ENCODE measurements around the gene TOMM40L.

Gene TOMM40L

DNA sequence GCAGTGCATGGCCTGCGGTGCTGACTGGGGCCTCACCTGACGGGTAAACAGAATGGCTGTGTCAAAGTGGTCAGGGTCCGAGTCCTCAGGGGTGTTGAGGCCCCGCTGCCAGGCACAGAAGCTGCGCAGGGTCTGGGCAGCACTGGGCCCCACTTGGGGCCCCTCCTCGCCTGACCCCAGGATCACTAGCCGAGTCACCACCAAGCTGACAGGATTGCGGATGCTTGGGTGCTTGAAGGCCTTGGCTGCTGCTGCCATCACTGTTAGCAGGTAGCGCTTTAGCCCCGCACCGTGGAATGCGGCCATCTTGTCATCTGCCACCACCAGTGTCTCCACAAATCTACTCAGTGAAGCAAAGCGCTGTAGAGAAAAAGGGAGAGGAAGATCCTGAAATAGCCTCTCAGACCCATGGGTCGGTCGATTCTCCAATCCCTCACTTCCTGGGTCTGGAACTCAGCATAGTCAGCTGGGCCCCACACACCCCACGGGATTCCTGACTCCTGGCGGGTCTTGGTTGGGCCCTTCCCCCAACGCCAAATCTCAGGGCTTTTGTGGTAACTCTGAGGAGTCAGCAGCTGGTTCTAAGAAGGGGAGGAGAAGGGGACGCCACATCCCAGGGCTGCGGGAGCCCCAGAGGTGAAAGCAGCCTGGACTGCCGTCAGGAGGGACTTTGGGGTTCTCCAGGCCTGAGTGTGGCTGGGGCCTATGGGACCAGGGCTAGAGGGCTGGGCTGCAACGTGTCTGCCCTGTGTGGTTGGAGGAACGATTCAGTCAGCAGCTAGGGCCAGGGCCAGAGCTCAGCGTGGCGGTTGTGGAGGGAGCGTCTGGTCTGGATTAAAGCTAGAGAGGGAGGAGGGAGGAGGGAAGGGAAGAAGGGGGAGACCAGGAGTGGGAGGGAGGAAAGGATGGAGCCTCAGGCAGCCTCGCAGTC, 29.1 kb upstream of the TOMM40L start:
- H3K4me3 ChIP-seq (ENCODE audit: low read length): no peak overlapping the region
- DNase-seq (ENCODE audit: low read depth, low spot score): no peak

GRCh38 chr1:161197560-161198193, 28.2 kb upstream of the TOMM40L start:
- H3K4me3 ChIP-seq (ENCODE audit: low read length): no peak overlapping the region

GRCh38 chr1:161198194-161198896, 27.5 kb upstream of the TOMM40L start:
- no peak for DNase-seq (ENCODE audit: low read depth, low spot score)
- H3K4me3 ChIP-seq (ENCODE audit: low read length): no peak overlapping the region

More at GRCh38 chr1:161197560-161198193, 28.2 kb upstream of the TOMM40L start:
- no peak for DNase-seq (ENCODE audit: low read depth, low spot score)

- no peak for DNase-seq (ENCODE audit: low read depth, low spot score)
Measured at GRCh38 chr1:161198897-161199431, 26.9 kb upstream of the TOMM40L start, which contains the start of gene ADAMTS4. Gene ADAMTS4, minus strand, starts transcription at chr1:161199054. Its CDS starts 427 bp downstream, at chr1:161198627.

GRCh38 chr1:161199506-161200139, 26.2 kb upstream of the TOMM40L start:
- no peak overlapping the region for H3K4me3 ChIP-seq (ENCODE audit: low read length)
- no peak for DNase-seq (ENCODE audit: low read depth, low spot score)

More at GRCh38 chr1:161198897-161199431, 26.9 kb upstream of the TOMM40L start, which contains the start of gene ADAMTS4:
- H3K4me3 ChIP-seq (ENCODE audit: low read length): no peak within 1 kb of the TSS

DNA sequence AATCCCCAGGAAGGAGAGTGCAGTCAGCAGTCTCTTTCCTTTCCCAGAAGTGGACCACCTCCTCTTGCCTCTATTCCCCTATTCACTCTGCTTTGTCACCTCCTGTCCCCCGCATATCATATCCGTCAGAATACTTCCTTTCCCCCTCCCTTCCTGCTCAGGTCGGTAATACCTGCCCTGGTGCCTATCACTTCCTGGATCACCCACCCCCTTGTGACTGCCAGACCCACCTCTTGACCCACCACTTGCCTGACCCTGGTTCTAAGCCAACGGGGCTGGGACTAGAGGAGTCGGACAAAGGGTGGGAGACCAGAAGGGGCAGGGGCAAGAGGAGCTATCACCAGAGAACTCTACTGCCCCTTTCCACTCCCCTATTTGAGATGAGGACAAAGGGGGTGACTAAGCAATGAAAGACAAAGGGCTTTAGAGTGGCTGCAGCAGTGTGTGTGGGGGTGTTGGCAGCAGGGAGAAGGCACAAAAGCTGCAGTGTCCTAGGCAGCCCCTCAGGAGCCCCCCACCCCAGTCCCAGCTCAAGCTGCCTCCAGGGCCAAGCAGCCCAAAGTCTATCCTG, 25.4 kb upstream of the TOMM40L start:
- no peak for DNase-seq (ENCODE audit: low read depth, low spot score)
- H3K4me3 ChIP-seq (ENCODE audit: low read length): no peak overlapping the region

DNA sequence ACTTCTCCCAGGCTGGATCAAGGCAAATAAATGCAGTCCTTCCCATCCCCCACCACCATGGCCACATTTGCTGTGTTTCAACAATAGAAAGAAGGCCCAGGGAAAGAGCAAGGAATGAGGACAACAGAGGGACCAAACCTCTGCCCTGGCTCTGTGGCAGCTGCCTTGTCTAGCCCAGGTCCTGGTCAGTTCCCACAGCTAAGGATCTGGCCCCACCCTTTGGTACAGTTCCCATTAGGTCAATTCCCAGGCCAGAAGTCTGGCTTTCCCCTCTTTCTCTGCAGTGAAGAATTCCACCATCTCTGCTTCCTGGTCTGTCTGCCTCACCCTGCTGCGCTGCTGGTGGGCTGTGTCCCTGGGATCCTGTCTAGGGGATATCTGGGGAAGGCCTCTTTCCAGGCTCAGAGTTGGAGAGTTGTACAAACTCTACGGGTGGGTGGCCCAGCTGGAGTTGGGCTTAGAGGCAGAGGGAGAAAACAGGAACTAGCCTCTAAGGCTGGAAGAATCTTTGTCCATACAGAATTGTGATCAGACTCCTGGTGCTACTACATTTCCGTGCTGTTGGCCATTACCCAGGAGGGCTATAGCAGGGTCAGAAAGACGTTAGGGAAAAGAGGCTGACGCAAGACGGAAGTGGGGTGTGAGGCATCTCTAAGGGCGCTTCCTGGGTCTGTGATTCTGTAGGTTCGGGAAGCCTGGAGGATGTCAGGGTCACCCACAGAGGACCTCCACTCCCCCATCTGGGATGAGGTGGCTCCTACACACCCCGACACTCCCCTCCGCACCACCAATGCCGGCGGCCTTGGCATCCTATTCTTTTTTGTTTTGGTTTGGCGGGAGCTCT, 24.6 kb upstream of the TOMM40L start:
- DNase-seq (ENCODE audit: low read depth, low spot score): no peak
- peak overlapping the region; percentile 97; the same call in 1 of the 2 replicates for H3K4me3 ChIP-seq (ENCODE audit: low read length)

- peak; percentile 98 for DNase-seq (ENCODE audit: low read depth, low spot score)
- H3K4me3 ChIP-seq (ENCODE audit: low read length): peak within 1 kb of the TSS; percentile 97
Measured at GRCh38 chr1:161201836-161202712, 23.8 kb upstream of the TOMM40L start, which contains the start of gene NDUFS2. Gene NDUFS2, plus strand, starts transcription at chr1:161202367. Its CDS starts 19 bp downstream, at chr1:161202386.

GRCh38 chr1:161206411-161207140, 19.3 kb upstream of the TOMM40L start:
- DNase-seq (ENCODE audit: low read depth, low spot score): no peak
- no peak overlapping the region for H3K4me3 ChIP-seq (ENCODE audit: low read length)

- H3K4me3 ChIP-seq (ENCODE audit: low read length): no peak overlapping the region
- no peak for DNase-seq (ENCODE audit: low read depth, low spot score)
Measured at GRCh38 chr1:161207173-161207572, 18.7 kb upstream of the TOMM40L start.

GRCh38 chr1:161209790-161210409, 16.0 kb upstream of the TOMM40L start:
- no peak overlapping the region for H3K4me3 ChIP-seq (ENCODE audit: low read length)
- DNase-seq (ENCODE audit: low read depth, low spot score): peak; percentile 37

- H3K4me3 ChIP-seq (ENCODE audit: low read length): no peak overlapping the region
- no peak for DNase-seq (ENCODE audit: low read depth, low spot score)
Measured at GRCh38 chr1:161214369-161214768, 11.5 kb upstream of the TOMM40L start.

GRCh38 chr1:161215076-161215475, 10.8 kb upstream of the TOMM40L start, which contains the start of gene FCER1G:
Gene FCER1G, plus strand, starts transcription at chr1:161215295. Its CDS starts 27 bp downstream, at chr1:161215322.
- DNase-seq (ENCODE audit: low read depth, low spot score): no peak
- no peak within 1 kb of the TSS for H3K4me3 ChIP-seq (ENCODE audit: low read length)

- no peak for DNase-seq (ENCODE audit: low read depth, low spot score)
- H3K4me3 ChIP-seq (ENCODE audit: low read length): no peak overlapping the region
Measured at GRCh38 chr1:161216945-161217712, 8.7 kb upstream of the TOMM40L start.

DNA sequence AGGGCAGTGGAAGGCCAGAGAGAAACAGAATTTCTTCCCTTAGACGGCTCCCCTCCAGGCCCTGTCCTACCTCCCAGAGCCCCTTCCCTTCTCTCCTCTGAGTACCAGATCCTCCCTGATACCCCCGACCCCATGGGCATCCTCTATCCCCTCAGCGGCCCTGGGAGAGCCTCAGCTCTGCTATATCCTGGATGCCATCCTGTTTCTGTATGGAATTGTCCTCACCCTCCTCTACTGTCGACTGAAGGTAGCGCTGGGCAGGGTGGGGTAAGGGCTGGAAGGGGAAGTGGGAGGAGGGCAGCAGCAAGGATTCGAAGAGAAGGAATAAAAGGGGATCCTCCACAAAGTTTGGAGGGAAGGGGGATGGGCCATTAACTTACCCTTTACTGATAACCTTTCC, 8.0 kb upstream of the TOMM40L start:
- DNase-seq (ENCODE audit: low read depth, low spot score): no peak
- H3K4me3 ChIP-seq (ENCODE audit: low read length): no peak overlapping the region
